Measurements from ENCODE around the gene PARP1. TPM values are rescaled to one million over a fixed set of nuclear protein-coding genes. Genes with fewer than 3 reads are reported as not detected.

Gene PARP1
- total RNA-seq, 1 donor from 2014 or later, result 190 TPM

- H3K4me3 ChIP-seq (ENCODE audit: low read depth, low read length), result no peak overlapping the region
- peak; percentile 78 for TF ChIP-seq CTCF (conservative IDR thresholded peaks at IDR 0.05; ENCODE audit: low read depth, low read length)
- no peak for DNase-seq (ENCODE audit: low read depth)
Observed at GRCh38 chr1:226424221-226425003, 16.5 kb upstream of the PARP1 start.

GRCh38 chr1:226422478-226422877 lies 14.6 kb upstream of the PARP1 start:
- TF ChIP-seq CTCF (conservative IDR thresholded peaks at IDR 0.05; ENCODE audit: low read depth, low read length), result no peak
- DNase-seq (ENCODE audit: low read depth), result no peak
- no peak overlapping the region for H3K4me3 ChIP-seq (ENCODE audit: low read depth, low read length)

- no peak overlapping the region for H3K4me3 ChIP-seq (ENCODE audit: low read depth, low read length)
- DNase-seq (ENCODE audit: low read depth), result no peak
- TF ChIP-seq CTCF (conservative IDR thresholded peaks at IDR 0.05; ENCODE audit: low read depth, low read length), result no peak
Observed at GRCh38 chr1:226420897-226421296, 13.0 kb upstream of the PARP1 start.

GRCh38 chr1:226420328-226420727 lies 12.4 kb upstream of the PARP1 start:
- no peak for TF ChIP-seq CTCF (conservative IDR thresholded peaks at IDR 0.05; ENCODE audit: low read depth, low read length)
- H3K4me3 ChIP-seq (ENCODE audit: low read depth, low read length), result no peak overlapping the region
- no peak for DNase-seq (ENCODE audit: low read depth)

- DNase-seq (ENCODE audit: low read depth), result no peak
Observed at GRCh38 chr1:226419284-226420029, 11.6 kb upstream of the PARP1 start.

GRCh38 chr1:226417830-226418546 lies 10.1 kb upstream of the PARP1 start:
- no peak for DNase-seq (ENCODE audit: low read depth)
- no peak overlapping the region for H3K4me3 ChIP-seq (ENCODE audit: low read depth, low read length)
- no peak for TF ChIP-seq CTCF (conservative IDR thresholded peaks at IDR 0.05; ENCODE audit: low read depth, low read length)

More at GRCh38 chr1:226419284-226420029, 11.6 kb upstream of the PARP1 start:
- no peak for TF ChIP-seq CTCF (conservative IDR thresholded peaks at IDR 0.05; ENCODE audit: low read depth, low read length)
- no peak overlapping the region for H3K4me3 ChIP-seq (ENCODE audit: low read depth, low read length)

Data from epithelial cell of proximal tubule (primary cell).